HepG2 (cell line): ENCODE results near the gene SEMA3E.

Experiments
- AGO1 ChIP-seq: fragments of 200-400 bp; formaldehyde crosslinking; IDR thresholded peaks from 2 replicates; pipeline ENCODE4 v1.6.1; 2017; ENCODE audit warnings: mild to moderate bottlenecking, low read depth, low read length, moderate library complexity; ENCODE audit not compliant: poor library complexity, severe bottlenecking
- BHLHE40 ChIP-seq: IDR thresholded peaks from 2 replicates; pipeline ENCODE4 v1.6.1; 2011; ENCODE audit warnings: low read length, improper control_type of control experiment
- EP300 ChIP-seq, 3 experiments: sonication (generic) in 1 of 3; formaldehyde crosslinking in 1 of 3; IDR thresholded peaks; 2 replicates each; pipeline versions ENCODE4 v1.5.1 to v1.6.1; 2011 to 2020; ENCODE audit warnings: low read depth in 2 of 3, low read length in 2 of 3, borderline replicate concordance in 1 of 3, improper control_type of control experiment in 1 of 3, mild to moderate bottlenecking in 1 of 3, missing genetic modification reagents in 1 of 3, moderate library complexity in 1 of 3
- KAT8 ChIP-seq: IDR thresholded peaks from 2 replicates; pipeline ENCODE4 v1.6.1; 2016; ENCODE audit warnings: missing genetic modification reagents, missing compliant biosample characterization
- MAFF ChIP-seq: IDR thresholded peaks from 2 replicates; pipeline ENCODE4 v1.6.1; 2011; ENCODE audit warnings: low read depth, low read length, improper control_type of control experiment
- MED8 ChIP-seq: sonication (generic); formaldehyde crosslinking; IDR thresholded peaks from 2 replicates; pipeline ENCODE4 v1.8.1; 2023; ENCODE audit warnings: mild to moderate bottlenecking, missing genetic modification reagents; ENCODE audit not compliant: insufficient replicate concordance
- NFE2L1 ChIP-seq: sonication (generic); formaldehyde crosslinking; IDR thresholded peaks from 2 replicates; pipeline ENCODE4 v1.4.0; 2020; ENCODE audit warnings: missing genetic modification reagents, mild to moderate bottlenecking, borderline replicate concordance
- ZC3H4 ChIP-seq: sonication (generic); formaldehyde crosslinking; IDR thresholded peaks from 2 replicates; pipeline ENCODE4 v1.4.0; 2020; ENCODE audit warnings: missing genetic modification reagents, borderline replicate concordance
- ZNF670 ChIP-seq: sonication (generic); formaldehyde crosslinking; IDR thresholded peaks from 2 replicates; pipeline ENCODE4 v1.8.0; 2022; ENCODE audit warnings: mild to moderate bottlenecking, missing genetic modification reagents, borderline replicate concordance
- TF ChIP-seq, protein P1 (sequence below): sonication (generic); formaldehyde crosslinking; IDR thresholded peaks from 2 replicates; pipeline ENCODE4 v1.5.0; 2020; ENCODE audit warnings: mild to moderate bottlenecking, missing genetic modification reagents, moderate library complexity
- TF ChIP-seq, protein P2 (sequence below): sonication (generic); formaldehyde crosslinking; IDR thresholded peaks from 2 replicates; pipeline ENCODE4; 2020; ENCODE audit warnings: missing genetic modification reagents, mild to moderate bottlenecking, borderline replicate concordance

GRCh38 chr7:83686416-83686815 lies 37.5 kb upstream of the SEMA3E start:
- TF ChIP-seq NFE2L1 (no peak), BHLHE40 (no peak), ZC3H4 (no peak), ZNF670 (CRISPR knock-in tag) (no peak), MED8 (CRISPR knock-in tag) (no peak), MAFF (no peak), EP300 (IDR thresholded peaks at IDR 0.05; ENCODE audit: low read depth in 2 of 2, low read length in 2 of 2) (no peak), EP300 (CRISPR knock-in tag; IDR thresholded peaks at IDR 0.05; ENCODE audit: borderline replicate concordance) (no peak), AGO1 (no peak), KAT8 (CRISPR knock-in tag) (no peak)
- TF ChIP-seq, protein P1, sequence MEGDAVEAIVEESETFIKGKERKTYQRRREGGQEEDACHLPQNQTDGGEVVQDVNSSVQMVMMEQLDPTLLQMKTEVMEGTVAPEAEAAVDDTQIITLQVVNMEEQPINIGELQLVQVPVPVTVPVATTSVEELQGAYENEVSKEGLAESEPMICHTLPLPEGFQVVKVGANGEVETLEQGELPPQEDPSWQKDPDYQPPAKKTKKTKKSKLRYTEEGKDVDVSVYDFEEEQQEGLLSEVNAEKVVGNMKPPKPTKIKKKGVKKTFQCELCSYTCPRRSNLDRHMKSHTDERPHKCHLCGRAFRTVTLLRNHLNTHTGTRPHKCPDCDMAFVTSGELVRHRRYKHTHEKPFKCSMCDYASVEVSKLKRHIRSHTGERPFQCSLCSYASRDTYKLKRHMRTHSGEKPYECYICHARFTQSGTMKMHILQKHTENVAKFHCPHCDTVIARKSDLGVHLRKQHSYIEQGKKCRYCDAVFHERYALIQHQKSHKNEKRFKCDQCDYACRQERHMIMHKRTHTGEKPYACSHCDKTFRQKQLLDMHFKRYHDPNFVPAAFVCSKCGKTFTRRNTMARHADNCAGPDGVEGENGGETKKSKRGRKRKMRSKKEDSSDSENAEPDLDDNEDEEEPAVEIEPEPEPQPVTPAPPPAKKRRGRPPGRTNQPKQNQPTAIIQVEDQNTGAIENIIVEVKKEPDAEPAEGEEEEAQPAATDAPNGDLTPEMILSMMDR (CRISPR knock-in tag): no peak
- TF ChIP-seq, protein P2, sequence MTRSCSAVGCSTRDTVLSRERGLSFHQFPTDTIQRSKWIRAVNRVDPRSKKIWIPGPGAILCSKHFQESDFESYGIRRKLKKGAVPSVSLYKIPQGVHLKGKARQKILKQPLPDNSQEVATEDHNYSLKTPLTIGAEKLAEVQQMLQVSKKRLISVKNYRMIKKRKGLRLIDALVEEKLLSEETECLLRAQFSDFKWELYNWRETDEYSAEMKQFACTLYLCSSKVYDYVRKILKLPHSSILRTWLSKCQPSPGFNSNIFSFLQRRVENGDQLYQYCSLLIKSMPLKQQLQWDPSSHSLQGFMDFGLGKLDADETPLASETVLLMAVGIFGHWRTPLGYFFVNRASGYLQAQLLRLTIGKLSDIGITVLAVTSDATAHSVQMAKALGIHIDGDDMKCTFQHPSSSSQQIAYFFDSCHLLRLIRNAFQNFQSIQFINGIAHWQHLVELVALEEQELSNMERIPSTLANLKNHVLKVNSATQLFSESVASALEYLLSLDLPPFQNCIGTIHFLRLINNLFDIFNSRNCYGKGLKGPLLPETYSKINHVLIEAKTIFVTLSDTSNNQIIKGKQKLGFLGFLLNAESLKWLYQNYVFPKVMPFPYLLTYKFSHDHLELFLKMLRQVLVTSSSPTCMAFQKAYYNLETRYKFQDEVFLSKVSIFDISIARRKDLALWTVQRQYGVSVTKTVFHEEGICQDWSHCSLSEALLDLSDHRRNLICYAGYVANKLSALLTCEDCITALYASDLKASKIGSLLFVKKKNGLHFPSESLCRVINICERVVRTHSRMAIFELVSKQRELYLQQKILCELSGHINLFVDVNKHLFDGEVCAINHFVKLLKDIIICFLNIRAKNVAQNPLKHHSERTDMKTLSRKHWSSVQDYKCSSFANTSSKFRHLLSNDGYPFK: no peak
